GM12878 (cell line): ENCODE measurements around the gene RACGAP1. TPM values are rescaled to one million over a fixed set of nuclear protein-coding genes. Genes with fewer than 3 reads are reported as not detected.

ENCODE experiments used
- CHD2 ChIP-seq: IDR thresholded peaks from 2 replicates; pipeline ENCODE4 v1.6.1; 2011; ENCODE audit warnings: low read depth, low read length, improper control_type of control experiment, borderline replicate concordance
- CREB1 ChIP-seq: IDR thresholded peaks from 2 replicates; pipeline ENCODE4 v1.6.1; 2012; ENCODE audit warnings: low read depth, mild to moderate bottlenecking, inconsistent platforms
- CREM ChIP-seq: IDR thresholded peaks from 2 replicates; pipeline ENCODE4 v1.6.1; 2014; ENCODE audit warnings: antibody characterized with exemption, low read depth
- CUX1 ChIP-seq: IDR thresholded peaks from 2 replicates; pipeline ENCODE4 v1.6.1; 2012; ENCODE audit warnings: improper control_type of control experiment, low read depth, low read length; ENCODE audit not compliant: insufficient replicate concordance
- FOXM1 ChIP-seq: IDR thresholded peaks from 2 replicates; pipeline ENCODE4 v1.6.1; 2012; ENCODE audit warnings: low read depth, mild to moderate bottlenecking, inconsistent platforms, low read length, moderate library complexity
- GATAD2B ChIP-seq: fragments of 450-650 bp; conservative IDR thresholded peaks from 2 replicates; pipeline ENCODE4 v1.6.1; 2017; ENCODE audit warnings: low read depth, mild to moderate bottlenecking, moderate library complexity
- IRF4 ChIP-seq: IDR thresholded peaks from 2 replicates; pipeline ENCODE4 v1.6.1; 2011; ENCODE audit warnings: low read depth, low read length
- IRF5 ChIP-seq: fragments of 450-650 bp; IDR thresholded peaks from 2 replicates; pipeline ENCODE4 v1.6.1; 2017; ENCODE audit warnings: borderline replicate concordance
- KDM1A ChIP-seq: fragments of 200-600 bp; sonication (generic); IDR thresholded peaks from 2 replicates; pipeline ENCODE4 v1.6.1; 2016; ENCODE audit warnings: borderline replicate concordance
- NKRF ChIP-seq: fragments of 450-650 bp; conservative IDR thresholded peaks from 2 replicates; pipeline ENCODE4 v1.6.1; 2017; ENCODE audit warnings: mild to moderate bottlenecking, moderate library complexity
- PAX5 ChIP-seq: IDR thresholded peaks from 2 replicates; pipeline ENCODE4 v1.6.1; 2011; ENCODE audit warnings: low read depth, low read length, borderline replicate concordance
- POLR2AphosphoS5 ChIP-seq: IDR thresholded peaks from 2 replicates; pipeline ENCODE4 v1.6.1; 2011; ENCODE audit warnings: mild to moderate bottlenecking, low read length, inconsistent platforms
- SIX5 ChIP-seq: IDR thresholded peaks from 2 replicates; pipeline ENCODE4 v1.6.1; 2011; ENCODE audit warnings: mild to moderate bottlenecking, low read depth, low read length, moderate library complexity; ENCODE audit not compliant: severe bottlenecking
- SPI1 ChIP-seq: IDR thresholded peaks from 2 replicates; pipeline ENCODE4 v1.6.1; 2011; ENCODE audit warnings: low read depth, mild to moderate bottlenecking, low read length, moderate library complexity, borderline replicate concordance; ENCODE audit not compliant: insufficient read depth
- SREBF2 ChIP-seq: IDR thresholded peaks from 2 replicates; pipeline ENCODE4 v1.6.1; 2012; ENCODE audit warnings: mild to moderate bottlenecking, low read length
- SUPT20H ChIP-seq: IDR thresholded peaks from 2 replicates; pipeline ENCODE4 v1.6.1; 2011; ENCODE audit warnings: low read depth, mild to moderate bottlenecking, low read length, moderate library complexity, borderline replicate concordance; ENCODE audit not compliant: control insufficient read depth
- ZNF207 ChIP-seq: fragments of 450-650 bp; IDR thresholded peaks from 2 replicates; pipeline ENCODE4 v1.6.1; 2014; ENCODE audit warnings: antibody characterized with exemption, mild to moderate bottlenecking, borderline replicate concordance
- polyA plus RNA-seq, 11 experiments: library from polyadenylated mRNA; depleted of rRNA in 4 of 11; unstranded in 6 of 11; stranded (reverse) in 5 of 11; fragments of >200 nt; fragmentation: Nextera tagmentation in 4 of 11; fragmentation: Illumina TruSeq in 1 of 11; extraction: Ambion mirVana in 4 of 11; extraction: Trizol in 1 of 11; gene quantifications; 1 replicate in 1 of 11; 2 replicates in 10 of 11; pipeline versions ENCODE4 v1.2.1 to v1.2.3, GENCODE V29; 2011 to 2016; ENCODE audit warnings: inconsistent platforms in 2 of 11, missing spikeins in 2 of 11, low read depth in 1 of 11
- total RNA-seq, 4 experiments: library from RNA; depleted of rRNA in 3 of 4; stranded (reverse); fragments of >200 nt in 3 of 4; fragmentation: Illumina TruSeq in 1 of 4; extraction: Trizol in 1 of 4; gene quantifications; 2 replicates each; pipeline versions ENCODE4 v1.2.1 to v1.2.3, GENCODE V29; 2013 to 2021
- TF ChIP-seq, protein P1 (sequence below): IDR thresholded peaks from 2 replicates; pipeline ENCODE4 v1.6.1; 2011; ENCODE audit warnings: mild to moderate bottlenecking, low read depth, low read length, moderate library complexity; ENCODE audit not compliant: insufficient replicate concordance

Gene RACGAP1
- total and polyA plus RNA-seq, 10 of the 15 experiments (the other 5 are each of a cell fraction or from before 2014, with no cell fraction given): 32.4 to 87.9 (median 76.2) TPM

GRCh38 chr12:50025187-50026059 lies at the start of gene RACGAP1 (continued):
- TF ChIP-seq SUPT20H (no peak), CREB1 (peak; percentile 97), SIX5 (peak; percentile 89), ZNF207 (0 out of 2 replicates have a peak, but pooled peaks have one; percentile 20), KDM1A (no peak), IRF5 (0 out of 2 replicates have a peak, but pooled peaks have one; percentile 11), PAX5 (no peak), CREM (peak; percentile 96), POLR2AphosphoS5 (no peak), CHD2 (peak; percentile 95), IRF4 (no peak), SREBF2 (no peak), NKRF (peak; percentile 96), GATAD2B (no peak; the same call in 1 of the 2 replicates), CUX1 (no peak), SPI1 (no peak), FOXM1 (peak; percentile 89)
- TF ChIP-seq, protein P1, sequence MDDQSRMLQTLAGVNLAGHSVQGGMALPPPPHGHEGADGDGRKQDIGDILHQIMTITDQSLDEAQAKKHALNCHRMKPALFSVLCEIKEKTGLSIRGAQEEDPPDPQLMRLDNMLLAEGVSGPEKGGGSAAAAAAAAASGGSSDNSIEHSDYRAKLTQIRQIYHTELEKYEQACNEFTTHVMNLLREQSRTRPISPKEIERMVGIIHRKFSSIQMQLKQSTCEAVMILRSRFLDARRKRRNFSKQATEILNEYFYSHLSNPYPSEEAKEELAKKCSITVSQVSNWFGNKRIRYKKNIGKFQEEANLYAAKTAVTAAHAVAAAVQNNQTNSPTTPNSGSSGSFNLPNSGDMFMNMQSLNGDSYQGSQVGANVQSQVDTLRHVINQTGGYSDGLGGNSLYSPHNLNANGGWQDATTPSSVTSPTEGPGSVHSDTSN: no peak
